ENCODE data around the gene RFTN1. TPM values are rescaled to one million over a fixed set of nuclear protein-coding genes. Genes with fewer than 3 reads are reported as not detected.

Gene RFTN1
- total RNA-seq, 1 donor from 2014 or later: 41.8 TPM

DNA sequence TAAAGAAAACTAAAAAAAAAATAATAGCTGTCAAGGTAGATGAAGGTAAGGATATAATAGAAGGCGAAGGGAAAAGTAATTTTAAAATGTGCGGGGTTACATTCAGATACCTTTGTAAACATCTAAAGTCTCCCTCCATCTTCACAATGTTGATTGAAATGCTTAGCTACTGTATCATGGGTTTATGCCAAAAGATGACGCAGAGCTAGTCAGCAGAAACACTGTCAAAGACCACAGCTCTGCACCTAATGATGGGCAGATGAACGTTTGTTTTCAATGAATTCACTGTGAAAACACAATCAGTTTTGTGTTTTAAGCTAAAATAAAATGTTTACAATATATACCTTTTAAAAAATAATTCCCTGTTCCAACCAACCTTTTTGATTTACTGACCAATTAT lies 61.2 kb downstream of the RFTN1 start:
- Mint-ChIP-seq H3K4me1 (ENCODE audit: unreplicated experiment) (peaks cover 7% of the 10 kb centered on the region), H3K4me3 (ENCODE audit: unreplicated experiment) (no peak overlapping the region), H3K27me3 (ENCODE audit: unreplicated experiment) (no peaks in the 10 kb centered on the region), H3K36me3 (ENCODE audit: low read depth, unreplicated experiment) (no peaks in the 10 kb centered on the region), H3K27ac (ENCODE audit: unreplicated experiment) (no peak overlapping the region), H3K9me3 (ENCODE audit: unreplicated experiment) (no peaks in the 10 kb centered on the region)
- DNase-seq (ENCODE audit: low spot score): no peak
- no peak for TF ChIP-seq CTCF (IDR thresholded peaks at IDR 0.05; ENCODE audit: unreplicated experiment)

GRCh38 chr3:16449369-16449768 lies 64.1 kb downstream of the RFTN1 start:
- Mint-ChIP-seq H3K27ac (ENCODE audit: unreplicated experiment) (no peak overlapping the region), H3K9me3 (ENCODE audit: unreplicated experiment) (no peaks in the 10 kb centered on the region), H3K4me3 (ENCODE audit: unreplicated experiment) (no peak overlapping the region), H3K4me1 (ENCODE audit: unreplicated experiment) (peaks cover 9% of the 10 kb centered on the region), H3K27me3 (ENCODE audit: unreplicated experiment) (no peaks in the 10 kb centered on the region), H3K36me3 (ENCODE audit: low read depth, unreplicated experiment) (no peaks in the 10 kb centered on the region)
- TF ChIP-seq CTCF (IDR thresholded peaks at IDR 0.05; ENCODE audit: unreplicated experiment): no peak
- no peak for DNase-seq (ENCODE audit: low spot score)

DNA sequence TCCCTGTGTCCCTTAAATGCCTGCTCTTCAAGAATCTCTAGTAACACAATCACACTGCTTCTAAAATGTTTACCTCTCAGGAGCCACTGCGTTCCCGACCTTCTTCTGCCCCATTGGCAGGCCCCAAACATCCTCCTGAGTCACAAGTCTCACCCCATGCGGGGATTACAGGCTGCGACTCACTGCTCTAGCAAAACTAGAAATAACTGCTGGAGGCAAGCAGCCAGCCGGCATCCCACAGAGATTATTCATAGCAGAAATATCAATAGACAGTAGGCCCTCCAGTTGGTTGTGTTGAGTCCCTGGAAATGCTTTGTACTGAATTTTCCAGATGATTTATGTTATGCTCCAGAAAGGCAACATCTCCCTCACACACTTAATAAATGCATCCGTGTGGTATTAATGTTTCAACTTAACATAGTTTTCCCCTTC lies 64.8 kb downstream of the RFTN1 start:
- no peak for TF ChIP-seq CTCF (IDR thresholded peaks at IDR 0.05; ENCODE audit: unreplicated experiment)
- no peak for DNase-seq (ENCODE audit: low spot score)
- H3K4me3 Mint-ChIP-seq (ENCODE audit: unreplicated experiment): no peak overlapping the region
- H3K27me3 Mint-ChIP-seq (ENCODE audit: unreplicated experiment): no peaks in the 10 kb centered on the region
- no peaks in the 10 kb centered on the region for H3K9me3 Mint-ChIP-seq (ENCODE audit: unreplicated experiment)
- H3K27ac Mint-ChIP-seq (ENCODE audit: unreplicated experiment): no peak overlapping the region
- H3K4me1 Mint-ChIP-seq (ENCODE audit: unreplicated experiment): peaks cover 9% of the 10 kb centered on the region
- H3K36me3 Mint-ChIP-seq (ENCODE audit: low read depth, unreplicated experiment): no peaks in the 10 kb centered on the region

GRCh38 chr3:16447135-16447534 lies 66.4 kb downstream of the RFTN1 start:
- DNase-seq (ENCODE audit: low spot score): no peak
- no peaks in the 10 kb centered on the region for H3K27me3 Mint-ChIP-seq (ENCODE audit: unreplicated experiment)
- H3K36me3 Mint-ChIP-seq (ENCODE audit: low read depth, unreplicated experiment): no peaks in the 10 kb centered on the region
- no peak overlapping the region for H3K27ac Mint-ChIP-seq (ENCODE audit: unreplicated experiment)
- no peak overlapping the region for H3K4me3 Mint-ChIP-seq (ENCODE audit: unreplicated experiment)
- TF ChIP-seq CTCF (IDR thresholded peaks at IDR 0.05; ENCODE audit: unreplicated experiment): no peak
- H3K9me3 Mint-ChIP-seq (ENCODE audit: unreplicated experiment): no peaks in the 10 kb centered on the region
- peaks cover 9% of the 10 kb centered on the region for H3K4me1 Mint-ChIP-seq (ENCODE audit: unreplicated experiment)

- peaks cover 4% of the 10 kb centered on the region for H3K4me1 Mint-ChIP-seq (ENCODE audit: unreplicated experiment)
Observed at GRCh38 chr3:16444344-16444743, 69.2 kb downstream of the RFTN1 start.

More at GRCh38 chr3:16444344-16444743, 69.2 kb downstream of the RFTN1 start:
- no peak for DNase-seq (ENCODE audit: low spot score)
- H3K4me3 Mint-ChIP-seq (ENCODE audit: unreplicated experiment): no peak overlapping the region
- TF ChIP-seq CTCF (IDR thresholded peaks at IDR 0.05; ENCODE audit: unreplicated experiment): no peak
- no peaks in the 10 kb centered on the region for H3K27me3 Mint-ChIP-seq (ENCODE audit: unreplicated experiment)
- H3K27ac Mint-ChIP-seq (ENCODE audit: unreplicated experiment): no peak overlapping the region
- no peaks in the 10 kb centered on the region for H3K36me3 Mint-ChIP-seq (ENCODE audit: low read depth, unreplicated experiment)
- no peaks in the 10 kb centered on the region for H3K9me3 Mint-ChIP-seq (ENCODE audit: unreplicated experiment)
